Stimulated activated CD8-positive, alpha-beta memory T cell treated with anti-CD3 and anti-CD28 coated beads, Interleukin-4, amount 100 ng/mL, for 24 hours (primary cell): ENCODE results near the gene TSHZ2.

Source experiments
- DNase-seq: peaks from one replicate; pipeline ENCODE4 v3.0.0-alpha.2; 2020; ENCODE audit warnings: low read depth

Gene TSHZ2

GRCh38 chr20:53061192-53062108, 89.3 kb downstream of the TSHZ2 start:
- DNase-seq = no peak

- no peak for DNase-seq
These were observed 92.8 kb downstream of the TSHZ2 start for GRCh38 chr20:53064935-53065334.

- DNase-seq = no peak
These were observed 96.1 kb downstream of the TSHZ2 start for GRCh38 chr20:53068241-53068640.

GRCh38 chr20:53069132-53069531, 97.0 kb downstream of the TSHZ2 start:
- no peak for DNase-seq

GRCh38 chr20:53070224-53070623, 98.1 kb downstream of the TSHZ2 start:
- DNase-seq = no peak

- DNase-seq = no peak
These were observed 98.7 kb downstream of the TSHZ2 start for GRCh38 chr20:53070706-53071392.

- DNase-seq = no peak
These were observed 99.7 kb downstream of the TSHZ2 start for GRCh38 chr20:53071833-53072232.

GRCh38 chr20:53072923-53073579, 100.9 kb downstream of the TSHZ2 start:
- no peak for DNase-seq

- no peak for DNase-seq
These were observed 101.7 kb downstream of the TSHZ2 start for GRCh38 chr20:53073636-53074415.

GRCh38 chr20:53074811-53075314, 102.7 kb downstream of the TSHZ2 start:
- no peak for DNase-seq

GRCh38 chr20:53076668-53077067, 104.5 kb downstream of the TSHZ2 start:
- DNase-seq = no peak

GRCh38 chr20:53077373-53078205, 105.4 kb downstream of the TSHZ2 start:
- DNase-seq = no peak

- DNase-seq = no peak
These were observed 106.6 kb downstream of the TSHZ2 start for GRCh38 chr20:53078761-53079160.

- DNase-seq = no peak
These were observed 107.1 kb downstream of the TSHZ2 start for GRCh38 chr20:53079261-53079691.

- DNase-seq = no peak
These were observed 107.9 kb downstream of the TSHZ2 start for GRCh38 chr20:53079828-53080686.

- no peak for DNase-seq
These were observed 108.5 kb downstream of the TSHZ2 start for GRCh38 chr20:53080687-53080962.

GRCh38 chr20:53080969-53081871, 109.1 kb downstream of the TSHZ2 start:
- DNase-seq = no peak

- no peak for DNase-seq
These were observed 110.0 kb downstream of the TSHZ2 start for GRCh38 chr20:53081916-53082863.
